Retinal pigment epithelial cell (primary cell): ENCODE measurements around the gene PRKAR2B.
A peak's percentile ranks its signal among the peaks of the same experiment; 100 is the strongest.

Experiments
- DNase-seq: peaks from one replicate; pipeline ENCODE4 v3.0.0-alpha.2; 2010; ENCODE audit warnings: low read depth
- H3K4me3 ChIP-seq: 2 replicates; pipeline ENCODE4 v1.5.1; 2011; ENCODE audit warnings: mild to moderate bottlenecking, low read length, control low read depth, moderate library complexity
- TF ChIP-seq, protein P1 (sequence below): conservative IDR thresholded peaks from 2 replicates; pipeline ENCODE4 v1.5.1; 2011; ENCODE audit warnings: low read depth, low read length, control low read depth, inconsistent platforms

PRKAR2B gene

DNA sequence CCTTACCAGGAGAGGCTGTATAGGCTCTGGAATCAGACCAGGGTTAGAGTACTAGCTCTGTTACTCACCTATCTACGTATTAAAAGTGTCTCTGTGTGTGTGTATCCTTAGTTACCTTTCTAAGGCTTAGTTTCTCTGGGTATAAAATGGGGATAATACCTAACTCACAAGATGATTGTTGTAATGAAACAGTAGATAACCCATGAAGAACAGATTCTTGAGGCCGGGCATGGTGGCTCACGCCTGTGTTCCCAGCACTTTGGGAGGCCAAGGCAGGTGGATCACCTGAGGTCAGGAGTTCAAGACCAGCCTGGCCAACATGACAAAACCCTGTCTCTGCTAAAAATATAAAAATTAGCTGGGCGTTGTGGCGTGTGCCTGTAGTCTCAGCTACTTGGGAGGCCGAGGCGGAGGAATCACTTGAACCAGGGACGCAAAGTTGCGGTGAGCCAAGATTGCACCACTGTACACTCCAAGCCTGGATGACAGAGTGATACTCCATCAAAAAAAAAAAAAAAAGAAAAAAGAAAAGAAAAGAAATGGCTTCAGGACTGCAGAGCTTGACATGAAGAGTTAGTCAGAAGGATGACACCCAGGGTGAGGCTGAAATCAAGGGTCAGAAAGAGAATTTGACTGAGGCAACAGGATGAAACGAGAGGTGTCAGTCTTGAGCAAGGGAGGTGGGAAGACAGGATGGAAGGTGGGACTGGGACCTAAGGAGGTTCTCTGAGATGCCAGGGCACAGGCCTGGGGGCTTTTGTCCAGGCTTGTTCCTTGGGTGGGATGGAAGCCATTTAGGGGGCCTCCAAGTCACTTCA lies 33.4 kb downstream of the PRKAR2B start:
- TF ChIP-seq, protein P1, sequence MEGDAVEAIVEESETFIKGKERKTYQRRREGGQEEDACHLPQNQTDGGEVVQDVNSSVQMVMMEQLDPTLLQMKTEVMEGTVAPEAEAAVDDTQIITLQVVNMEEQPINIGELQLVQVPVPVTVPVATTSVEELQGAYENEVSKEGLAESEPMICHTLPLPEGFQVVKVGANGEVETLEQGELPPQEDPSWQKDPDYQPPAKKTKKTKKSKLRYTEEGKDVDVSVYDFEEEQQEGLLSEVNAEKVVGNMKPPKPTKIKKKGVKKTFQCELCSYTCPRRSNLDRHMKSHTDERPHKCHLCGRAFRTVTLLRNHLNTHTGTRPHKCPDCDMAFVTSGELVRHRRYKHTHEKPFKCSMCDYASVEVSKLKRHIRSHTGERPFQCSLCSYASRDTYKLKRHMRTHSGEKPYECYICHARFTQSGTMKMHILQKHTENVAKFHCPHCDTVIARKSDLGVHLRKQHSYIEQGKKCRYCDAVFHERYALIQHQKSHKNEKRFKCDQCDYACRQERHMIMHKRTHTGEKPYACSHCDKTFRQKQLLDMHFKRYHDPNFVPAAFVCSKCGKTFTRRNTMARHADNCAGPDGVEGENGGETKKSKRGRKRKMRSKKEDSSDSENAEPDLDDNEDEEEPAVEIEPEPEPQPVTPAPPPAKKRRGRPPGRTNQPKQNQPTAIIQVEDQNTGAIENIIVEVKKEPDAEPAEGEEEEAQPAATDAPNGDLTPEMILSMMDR = no peak
- H3K4me3 ChIP-seq = no peak overlapping the region
- DNase-seq = no peak

DNA sequence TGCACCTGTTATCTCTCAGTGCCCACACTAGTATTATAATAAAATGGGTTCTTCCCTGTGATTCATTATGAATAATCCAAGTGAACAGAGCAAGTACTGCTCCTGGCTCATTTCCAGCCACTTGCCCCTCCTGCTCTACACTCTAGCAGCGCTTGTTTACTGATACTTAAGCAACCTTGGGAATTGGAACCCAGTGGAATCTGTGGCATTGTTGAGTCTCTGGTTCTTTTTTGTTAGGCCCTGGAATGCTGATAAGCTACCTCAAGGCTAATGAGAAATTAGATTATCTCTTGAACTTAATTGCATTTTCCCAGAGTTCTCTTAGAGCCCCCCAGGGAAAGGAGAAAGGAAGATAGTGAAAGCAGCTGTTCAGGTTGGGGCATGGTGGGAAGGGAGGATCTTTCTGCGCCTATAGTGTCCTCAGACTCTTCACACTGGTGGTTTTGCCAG lies 34.0 kb downstream of the PRKAR2B start:
- no peak overlapping the region for H3K4me3 ChIP-seq
- DNase-seq = peak; percentile 51
- TF ChIP-seq, protein P1 = no peak

DNA sequence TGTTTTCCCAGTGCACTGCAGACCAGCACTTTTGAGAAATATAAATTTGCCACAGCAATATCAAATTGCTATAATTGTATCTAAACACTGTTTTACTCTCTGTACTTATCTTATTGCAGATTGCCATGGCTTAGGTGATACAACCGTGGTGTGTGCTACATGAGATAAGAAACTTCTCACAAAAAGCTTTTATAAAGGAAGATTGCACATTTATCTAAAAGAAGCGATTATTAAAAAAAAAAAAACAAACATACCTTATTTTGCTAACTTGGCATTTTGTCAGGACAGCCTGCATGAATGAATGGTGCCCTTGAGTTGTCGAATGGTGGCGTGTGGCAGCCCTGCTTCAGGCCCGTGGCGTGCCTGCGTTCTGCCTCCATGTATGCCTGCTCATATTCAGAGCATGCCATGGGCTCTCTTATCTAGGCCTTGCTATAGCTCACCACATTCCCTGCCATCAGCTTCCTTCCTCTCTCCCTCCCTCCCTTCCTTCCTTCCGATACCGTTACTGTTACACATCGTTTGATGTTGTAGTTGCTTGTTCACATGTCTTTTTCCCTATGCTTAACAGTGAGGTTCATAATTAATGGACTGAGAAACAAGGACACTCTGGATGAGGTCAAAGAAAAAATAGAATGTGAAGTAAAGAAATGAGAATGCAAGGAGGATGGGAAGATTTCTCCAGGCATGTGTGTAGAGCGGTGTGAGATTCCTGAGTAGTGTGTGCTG lies 34.9 kb downstream of the PRKAR2B start:
- DNase-seq = no peak
- TF ChIP-seq, protein P1 = no peak
- no peak overlapping the region for H3K4me3 ChIP-seq

DNA sequence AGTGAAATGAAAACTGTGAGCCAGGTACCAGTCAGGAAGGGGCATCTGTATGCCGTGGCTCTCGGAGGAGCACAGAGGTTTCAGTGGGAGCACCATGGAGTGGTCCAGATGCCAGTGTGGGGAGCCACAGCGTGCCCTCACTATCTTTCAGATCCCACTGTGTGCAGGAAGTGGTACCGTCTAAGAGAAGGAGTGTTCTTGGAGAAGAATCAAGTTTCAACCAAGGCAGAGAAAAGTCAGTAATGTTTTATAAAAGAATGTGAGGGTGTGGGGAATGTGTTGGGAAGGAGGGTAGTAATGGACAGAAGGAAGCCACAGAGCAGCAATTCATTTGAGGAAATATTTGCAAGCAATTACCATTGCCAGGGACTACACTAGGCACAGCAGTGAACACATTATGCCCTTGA lies 35.6 kb downstream of the PRKAR2B start:
- DNase-seq = no peak
- TF ChIP-seq, protein P1 = no peak
- no peak overlapping the region for H3K4me3 ChIP-seq

DNA sequence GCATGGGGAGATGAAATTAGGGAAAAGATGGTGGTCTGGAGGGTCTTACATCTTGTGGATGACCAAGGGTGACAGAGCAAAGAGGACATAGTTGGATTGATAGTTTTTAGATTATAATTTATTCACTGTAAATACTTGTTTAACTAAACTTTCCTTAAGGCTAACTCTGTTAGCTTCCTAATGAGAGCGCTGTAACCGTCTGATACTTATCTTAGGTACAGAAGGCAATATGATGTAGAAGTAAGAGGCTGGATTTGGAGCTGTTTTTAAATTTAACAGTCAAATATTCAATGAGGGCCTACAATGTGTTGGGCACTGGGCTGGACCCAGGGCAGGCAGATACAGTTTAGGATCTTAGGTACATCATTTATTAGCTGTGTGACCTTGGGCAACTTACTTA lies 36.0 kb downstream of the PRKAR2B start:
- DNase-seq = no peak
- TF ChIP-seq, protein P1 = no peak
- no peak overlapping the region for H3K4me3 ChIP-seq

DNA sequence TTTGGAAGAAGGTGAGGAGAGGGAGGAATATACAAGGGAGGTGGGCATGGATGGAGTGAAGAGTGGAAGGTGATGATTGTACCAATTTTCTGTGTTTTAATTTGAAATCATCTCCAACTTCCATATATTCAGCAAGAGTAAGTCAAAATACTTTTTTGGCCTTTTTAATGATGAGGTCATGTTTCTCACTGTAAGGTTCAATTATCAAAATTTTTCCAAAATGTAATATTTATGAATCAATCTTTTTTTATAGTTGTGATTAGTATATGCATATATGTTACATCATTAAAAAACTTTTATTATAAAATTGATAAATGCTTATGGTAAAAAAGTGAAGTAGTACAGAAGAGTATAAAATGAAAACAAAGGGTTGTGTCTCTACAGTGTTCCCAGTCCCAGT lies 40.7 kb downstream of the PRKAR2B start:
- TF ChIP-seq, protein P1 = no peak
- no peak for DNase-seq

More for the DNA sequence above, 40.7 kb downstream of the PRKAR2B start:
- no peak overlapping the region for H3K4me3 ChIP-seq
